HepG2 (cell line): ENCODE measurements around the gene FLRT2.

ENCODE experiments used
- SIN3A ChIP-seq: IDR thresholded peaks from 2 replicates; pipeline ENCODE4 v1.6.1; 2011; ENCODE audit warnings: low read depth, mild to moderate bottlenecking, control low read depth, low read length, borderline replicate concordance
- ZBTB40 ChIP-seq, 2 experiments: fragments of 450-650 bp in 1 of 2; sonication (generic) in 1 of 2; formaldehyde crosslinking in 1 of 2; IDR thresholded peaks; 2 replicates each; pipeline versions ENCODE4 v1.6.1 to v1.8.0; 2016 to 2022; ENCODE audit warnings: antibody characterized with exemption in 1 of 2, mild to moderate bottlenecking in 1 of 2, missing genetic modification reagents in 1 of 2
- ZNF282 ChIP-seq: fragments of 450-650 bp; IDR thresholded peaks from 2 replicates; pipeline ENCODE4 v1.6.1; 2018; ENCODE audit not compliant: partially characterized antibody
- TF ChIP-seq, protein P1 (sequence below): sonication (generic); formaldehyde crosslinking; IDR thresholded peaks from 2 replicates; pipeline ENCODE4 v1.4.0; 2020; ENCODE audit warnings: missing genetic modification reagents

- no peak for TF ChIP-seq ZNF282
- TF ChIP-seq ZBTB40 (IDR thresholded peaks at IDR 0.05): no peak
- no peak for TF ChIP-seq ZBTB40 (CRISPR knock-in tag; IDR thresholded peaks at IDR 0.05)
- no peak for TF ChIP-seq SIN3A
- TF ChIP-seq, protein P1, sequence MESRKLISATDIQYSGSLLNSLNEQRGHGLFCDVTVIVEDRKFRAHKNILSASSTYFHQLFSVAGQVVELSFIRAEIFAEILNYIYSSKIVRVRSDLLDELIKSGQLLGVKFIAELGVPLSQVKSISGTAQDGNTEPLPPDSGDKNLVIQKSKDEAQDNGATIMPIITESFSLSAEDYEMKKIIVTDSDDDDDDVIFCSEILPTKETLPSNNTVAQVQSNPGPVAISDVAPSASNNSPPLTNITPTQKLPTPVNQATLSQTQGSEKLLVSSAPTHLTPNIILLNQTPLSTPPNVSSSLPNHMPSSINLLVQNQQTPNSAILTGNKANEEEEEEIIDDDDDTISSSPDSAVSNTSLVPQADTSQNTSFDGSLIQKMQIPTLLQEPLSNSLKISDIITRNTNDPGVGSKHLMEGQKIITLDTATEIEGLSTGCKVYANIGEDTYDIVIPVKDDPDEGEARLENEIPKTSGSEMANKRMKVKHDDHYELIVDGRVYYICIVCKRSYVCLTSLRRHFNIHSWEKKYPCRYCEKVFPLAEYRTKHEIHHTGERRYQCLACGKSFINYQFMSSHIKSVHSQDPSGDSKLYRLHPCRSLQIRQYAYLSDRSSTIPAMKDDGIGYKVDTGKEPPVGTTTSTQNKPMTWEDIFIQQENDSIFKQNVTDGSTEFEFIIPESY: no peak
Observed at GRCh38 chr14:85566603-85567002, 36.7 kb downstream of the FLRT2 start.
